Measurements from ENCODE around the gene RPS14.

- TF ChIP-seq POLR2A (IDR thresholded peaks at IDR 0.05; ENCODE audit: low read length): no peak
- no peak for TF ChIP-seq GATA1 (IDR thresholded peaks at IDR 0.05; ENCODE audit: low read depth, low read length)
Observed at GRCh38 chr5:150394912-150395687, 54.4 kb downstream of the RPS14 start.

All from erythroblast (primary cell).